Heart left ventricle (tissue), 13 donors: ENCODE data around the gene RNF144B.

ENCODE experiments used
- POLR2A ChIP-seq, 2 donors: fragments of 450-650 bp; IDR thresholded peaks; one replicate each; pipeline ENCODE4 v1.6.1; 2017; ENCODE audit warnings: antibody characterized with exemption in 2 of 2, mild to moderate bottlenecking in 2 of 2, moderate library complexity in 2 of 2
- TF ChIP-seq, protein P1 (sequence below), 12 donors: fragments of 200-600 bp; sonication (generic) in 4 of 12; IDR thresholded peaks; one replicate each; pipeline versions ENCODE4 v1.5.0 to v1.8.0; 2018 to 2022; ENCODE audit warnings: antibody characterized with exemption in 12 of 12, mild to moderate bottlenecking in 5 of 12
- donor health status: ischemic (EF 13 %, LVEDD 7.1; RV severe dilation, severe dysfunction).
- donor health status: DM: no; HTN: yes; CAD: no.
- donor health status: DM: no; HTN: no; CAD: no.
- donor health status: ischemic (EF 25% LVEDD 6.9; RV normal size, moderate dysfunction).
- donor health status: ischemic (EF 25% LVEDD 5.7; RV mildly dilated, moderate dysfunction).
- donor health status: ischemic (EF 35%, LVEDD 5.7; RV mildly dilated, moderate dysfunction).
- donor health status: nonischemic (EF 11% LVEDD 7.7; RV severe dilation, severe dysfunction).
- donor health status: DM: yes; HTN: yes; CAD: no.
- donor health status: PGD.
- donor health status: ischemic (EF 29% LVEDD 5.4; RV normal size, mild dysfunction).
- donor health status: nonischemic (EF 23%, LVEDD 6.1; RV moderate dilation, normal function).

DNA sequence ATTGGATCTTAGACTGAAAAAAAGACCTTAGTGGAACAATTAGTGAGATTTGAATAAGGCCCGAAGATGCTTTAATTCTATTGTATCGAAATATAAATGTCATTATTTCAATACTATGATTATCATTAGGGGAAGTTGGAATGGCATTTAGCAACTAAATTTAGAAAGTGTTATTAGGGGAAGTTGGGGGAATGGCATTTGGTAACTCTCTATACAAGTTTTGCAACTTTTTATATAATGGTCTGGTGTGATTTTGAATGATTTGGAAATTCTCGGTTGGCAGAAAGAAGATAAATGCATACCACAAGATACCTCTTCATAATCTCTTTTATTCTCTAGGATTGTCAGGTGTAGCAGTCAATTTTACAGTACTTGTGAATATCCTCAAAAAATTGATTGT, 49.2 kb downstream of the RNF144B start:
- TF ChIP-seq, protein P1, sequence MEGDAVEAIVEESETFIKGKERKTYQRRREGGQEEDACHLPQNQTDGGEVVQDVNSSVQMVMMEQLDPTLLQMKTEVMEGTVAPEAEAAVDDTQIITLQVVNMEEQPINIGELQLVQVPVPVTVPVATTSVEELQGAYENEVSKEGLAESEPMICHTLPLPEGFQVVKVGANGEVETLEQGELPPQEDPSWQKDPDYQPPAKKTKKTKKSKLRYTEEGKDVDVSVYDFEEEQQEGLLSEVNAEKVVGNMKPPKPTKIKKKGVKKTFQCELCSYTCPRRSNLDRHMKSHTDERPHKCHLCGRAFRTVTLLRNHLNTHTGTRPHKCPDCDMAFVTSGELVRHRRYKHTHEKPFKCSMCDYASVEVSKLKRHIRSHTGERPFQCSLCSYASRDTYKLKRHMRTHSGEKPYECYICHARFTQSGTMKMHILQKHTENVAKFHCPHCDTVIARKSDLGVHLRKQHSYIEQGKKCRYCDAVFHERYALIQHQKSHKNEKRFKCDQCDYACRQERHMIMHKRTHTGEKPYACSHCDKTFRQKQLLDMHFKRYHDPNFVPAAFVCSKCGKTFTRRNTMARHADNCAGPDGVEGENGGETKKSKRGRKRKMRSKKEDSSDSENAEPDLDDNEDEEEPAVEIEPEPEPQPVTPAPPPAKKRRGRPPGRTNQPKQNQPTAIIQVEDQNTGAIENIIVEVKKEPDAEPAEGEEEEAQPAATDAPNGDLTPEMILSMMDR (IDR thresholded peaks at IDR 0.05), result no peak
- TF ChIP-seq POLR2A (IDR thresholded peaks at IDR 0.05), result no peak
